HG03103 (cell line): ENCODE data around the gene TMEM259.

ENCODE experiments used
- ATAC-seq: cut with Tn5 transposase; IDR thresholded peaks from one replicate; pipeline ENCODE4 v1.9.1; 2021; ENCODE audit warnings: low read depth; ENCODE audit not compliant: unreplicated experiment

Gene TMEM259

GRCh38 chr19:964761-965694, 55.9 kb downstream of the TMEM259 start:
- no peak for ATAC-seq

- no peak for ATAC-seq
Measured at GRCh38 chr19:964116-964520, 56.8 kb downstream of the TMEM259 start.

- ATAC-seq = no peak
Measured at GRCh38 chr19:963486-963951, 57.4 kb downstream of the TMEM259 start.

- ATAC-seq = no peak
Measured at GRCh38 chr19:962683-963400, 58.1 kb downstream of the TMEM259 start.

- no peak for ATAC-seq
Measured at GRCh38 chr19:961866-962620, 58.9 kb downstream of the TMEM259 start.

- no peak for ATAC-seq
Measured at GRCh38 chr19:960601-960938, 60.4 kb downstream of the TMEM259 start.

GRCh38 chr19:960020-960419, 60.9 kb downstream of the TMEM259 start:
- no peak for ATAC-seq
